ACC112 (cell line): ENCODE measurements around the gene SUB1.
"Not testable (repeated sequence)": the region's sequence is repeated elsewhere in the genome, so short reads cannot be mapped to it uniquely, and the experiment has no call there.

Experiments
- H2AFZ ChIP-seq: fragments of 200-600 bp; sonication (generic); one replicate; pipeline ENCODE4 v1.6.0; 2017; ENCODE audit warnings: antibody characterized with exemption, low read length; ENCODE audit not compliant: unreplicated experiment
- H3K27ac ChIP-seq: fragments of 200-600 bp; sonication (generic); 2 replicates; pipeline ENCODE4 v1.5.1; 2014; ENCODE audit warnings: low read depth, mild to moderate bottlenecking, antibody characterized with exemption, low read length, moderate library complexity
- H3K27me3 ChIP-seq: fragments of 200-600 bp; sonication (generic); 2 replicates; pipeline ENCODE4 v1.6.1; 2014; ENCODE audit warnings: mild to moderate bottlenecking, antibody characterized with exemption, low read length, moderate library complexity, mixed read lengths; ENCODE audit not compliant: insufficient read depth
- H3K36me3 ChIP-seq: fragments of 200-600 bp; sonication (generic); 2 replicates; pipeline ENCODE4 v1.6.1; 2016; ENCODE audit warnings: mild to moderate bottlenecking, antibody characterized with exemption, low read length, moderate library complexity, mixed read lengths; ENCODE audit not compliant: insufficient read depth
- H3K4me1 ChIP-seq: fragments of 200-600 bp; sonication (generic); one replicate; pipeline ENCODE4 v1.6.1; 2016; ENCODE audit warnings: low read length, mixed read lengths; ENCODE audit not compliant: insufficient read depth, unreplicated experiment, control insufficient read depth
- H3K4me3 ChIP-seq: fragments of 200-600 bp; sonication (generic); 2 replicates; pipeline ENCODE4 v1.5.1; 2014; ENCODE audit warnings: mild to moderate bottlenecking, low read depth, low read length
- H3K79me2 ChIP-seq: fragments of 200-600 bp; sonication (generic); one replicate; pipeline ENCODE4 v1.6.0; 2016; ENCODE audit warnings: low read length; ENCODE audit not compliant: control insufficient read depth, unreplicated experiment, insufficient read depth

SUB1 gene

DNA sequence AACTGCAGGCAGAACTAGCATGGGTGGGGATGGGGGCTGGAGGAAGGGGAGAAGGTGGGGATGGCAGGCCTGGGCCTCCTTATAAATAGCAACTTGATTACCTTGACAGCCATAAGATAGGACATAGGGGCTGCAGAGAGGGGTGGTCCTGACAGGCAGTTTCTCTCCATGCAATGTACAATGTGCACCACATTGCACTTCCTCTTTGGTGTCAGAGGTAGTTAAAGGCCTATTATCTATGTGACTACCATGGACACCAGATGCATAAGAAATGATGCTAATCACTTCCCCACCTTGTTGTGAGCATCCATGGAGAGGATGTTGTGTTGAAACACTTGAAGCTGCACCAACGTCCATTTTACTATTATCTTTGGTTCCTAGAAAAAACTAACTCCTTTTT lies 20.2 kb upstream of the SUB1 start:
- H3K27ac ChIP-seq: no peak overlapping the region
- no peak overlapping the region for H3K4me3 ChIP-seq
- no peaks in the 10 kb centered on the region for H3K27me3 ChIP-seq
- no peaks in the 10 kb centered on the region for H3K36me3 ChIP-seq
- H3K79me2 ChIP-seq: no peaks in the 10 kb centered on the region
- no peaks in the 10 kb centered on the region for H3K4me1 ChIP-seq
- H2AFZ ChIP-seq: no peak overlapping the region

GRCh38 chr5:32566319-32567111 lies 18.8 kb upstream of the SUB1 start:
- Histone ChIP-seq H2AFZ (no peak overlapping the region), H3K4me1 (no peaks in the 10 kb centered on the region), H3K79me2 (no peaks in the 10 kb centered on the region), H3K36me3 (no peaks in the 10 kb centered on the region), H3K4me3 (no peak overlapping the region), H3K27me3 (no peaks in the 10 kb centered on the region), H3K27ac (no peak overlapping the region)

DNA sequence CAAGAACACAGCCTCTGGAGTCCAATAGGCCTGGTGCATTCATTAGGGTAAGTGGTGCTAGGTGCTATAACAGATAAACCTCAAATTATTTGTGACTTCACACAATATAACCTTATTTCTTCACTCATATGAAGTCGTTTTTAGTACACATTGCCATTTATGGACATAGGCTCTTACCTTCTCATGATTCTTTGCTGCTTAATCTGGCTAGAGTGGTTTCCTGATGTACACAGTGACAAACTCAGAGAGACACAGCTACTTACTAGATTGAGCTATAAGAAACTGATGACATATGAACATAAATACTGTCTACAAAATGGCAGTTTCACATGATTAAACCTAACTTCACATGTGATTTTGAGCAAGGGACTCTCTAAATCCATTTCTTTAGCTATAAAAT lies 14.2 kb upstream of the SUB1 start:
- H3K4me3 ChIP-seq: no peak overlapping the region
- H3K4me1 ChIP-seq: no peaks in the 10 kb centered on the region
- no peak overlapping the region for H3K27ac ChIP-seq
- no peaks in the 10 kb centered on the region for H3K79me2 ChIP-seq
- H3K27me3 ChIP-seq: peaks cover 3% of the 10 kb centered on the region; the same call in 1 of the 2 replicates
- no peak overlapping the region for H2AFZ ChIP-seq
- H3K36me3 ChIP-seq: no peaks in the 10 kb centered on the region

DNA sequence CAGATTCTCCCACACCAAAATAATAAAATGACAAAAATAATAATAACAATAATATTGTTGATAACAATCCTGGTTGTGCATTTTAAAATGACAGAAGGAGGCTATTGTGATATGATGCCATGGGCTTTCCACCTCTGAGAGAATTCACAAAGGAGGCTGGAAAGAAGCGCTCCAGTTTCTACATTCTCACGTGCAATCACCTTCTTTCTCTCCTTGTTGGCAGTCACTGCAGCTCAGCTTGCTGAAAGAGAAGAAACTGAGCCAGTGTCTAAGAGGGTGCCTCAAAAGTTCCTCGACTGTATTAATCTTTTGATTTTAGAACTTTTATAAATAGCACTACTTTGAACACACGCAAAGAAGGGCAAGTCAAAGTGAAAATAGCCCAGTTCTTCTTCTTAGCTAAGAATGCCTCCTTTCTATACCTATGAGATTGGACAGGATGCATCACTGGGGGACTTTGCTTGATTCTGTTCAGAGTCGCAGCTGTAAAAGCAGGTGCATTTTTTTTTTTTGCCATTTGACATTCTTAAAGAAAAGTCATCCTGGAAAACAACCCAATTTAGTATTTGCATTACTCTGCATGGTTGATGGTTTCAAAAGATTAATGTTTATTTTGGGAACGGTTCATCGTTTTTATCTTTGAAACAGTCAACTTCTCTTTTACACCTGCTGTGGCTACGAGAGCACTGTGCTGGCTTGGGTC lies 12.4 kb upstream of the SUB1 start:
- Histone ChIP-seq H3K27ac (no peak overlapping the region), H3K4me1 (no peaks in the 10 kb centered on the region), H3K36me3 (no peaks in the 10 kb centered on the region), H2AFZ (no peak overlapping the region), H3K79me2 (no peaks in the 10 kb centered on the region), H3K27me3 (peaks cover 3% of the 10 kb centered on the region; the same call in 1 of the 2 replicates), H3K4me3 (no peak overlapping the region)

DNA sequence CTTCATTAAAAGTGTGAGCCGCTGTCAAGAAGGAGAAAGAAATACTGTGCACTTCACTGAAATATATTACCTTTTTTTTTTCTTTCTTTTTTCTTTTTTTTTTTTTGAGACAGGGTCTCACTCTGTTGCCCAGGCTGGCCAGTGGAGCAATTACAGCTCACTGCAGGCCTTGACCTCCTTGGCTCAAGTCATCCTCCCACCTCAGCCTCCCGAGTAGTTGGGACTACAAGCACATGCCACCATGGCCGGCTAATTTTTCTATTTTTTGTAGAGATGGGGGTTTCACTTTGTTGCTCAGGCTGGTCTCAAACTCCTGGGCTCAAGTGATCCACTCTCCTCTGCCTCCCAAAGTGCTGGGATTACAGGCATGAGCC lies 11.9 kb upstream of the SUB1 start:
- not testable (repeated sequence) for H3K27ac ChIP-seq, H3K27me3 ChIP-seq, H3K4me3 ChIP-seq, H3K4me1 ChIP-seq, H3K79me2 ChIP-seq, H2AFZ ChIP-seq, H3K36me3 ChIP-seq

DNA sequence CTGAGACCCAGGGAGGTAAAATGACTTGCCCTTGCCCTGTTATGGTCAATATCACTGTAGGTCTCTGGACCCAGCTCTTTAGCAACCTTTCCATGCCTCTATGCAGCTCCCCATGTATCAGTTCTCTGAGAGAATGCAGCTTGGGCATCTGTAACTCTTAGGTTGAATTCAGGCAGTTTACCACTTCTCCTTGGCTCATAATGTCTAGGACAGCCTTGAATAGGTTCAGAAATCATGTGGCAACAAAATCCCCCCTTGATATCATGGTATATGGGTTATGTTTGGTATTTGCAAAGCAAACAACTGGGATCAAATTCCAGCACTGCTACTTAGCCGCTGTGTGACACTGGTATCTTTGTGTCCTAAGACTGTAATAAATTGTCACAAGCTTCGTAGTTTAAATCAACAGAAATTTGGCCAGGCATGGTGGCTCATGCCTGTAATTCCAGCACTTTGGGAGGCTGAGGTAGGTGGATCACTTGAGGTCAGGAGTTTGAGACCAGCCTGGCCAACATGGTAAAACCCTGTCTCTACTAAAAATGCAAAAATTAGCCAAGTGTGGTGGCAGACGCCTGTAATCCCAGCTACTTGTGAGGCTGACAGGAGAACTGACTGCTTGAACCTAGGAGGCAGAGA lies 10.7 kb upstream of the SUB1 start:
- Histone ChIP-seq H3K36me3 (no peaks in the 10 kb centered on the region), H3K4me3 (no peak overlapping the region), H3K27me3 (peaks cover 3% of the 10 kb centered on the region; the same call in 1 of the 2 replicates), H2AFZ (no peak overlapping the region), H3K4me1 (no peaks in the 10 kb centered on the region), H3K27ac (no peak overlapping the region), H3K79me2 (no peaks in the 10 kb centered on the region)

DNA sequence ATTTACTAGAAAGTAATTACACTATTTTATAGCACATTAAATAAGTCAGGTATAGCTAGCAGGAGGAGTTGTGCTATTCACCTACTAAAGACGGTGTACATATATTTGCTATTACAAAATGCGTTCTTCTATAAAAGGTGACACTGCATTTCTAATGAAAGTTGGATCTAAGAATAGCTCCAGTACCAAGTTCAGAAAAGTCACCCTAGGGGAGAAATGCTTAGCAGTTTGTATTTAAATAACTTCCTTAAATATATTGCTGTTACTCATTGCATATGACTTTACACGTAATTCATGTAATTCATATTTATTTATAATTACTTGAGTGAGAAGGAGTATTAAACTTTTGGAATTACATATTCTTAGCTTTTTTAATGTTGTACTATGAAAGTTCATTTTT lies 7.0 kb upstream of the SUB1 start:
- H3K36me3 ChIP-seq: no peaks in the 10 kb centered on the region
- H3K79me2 ChIP-seq: no peaks in the 10 kb centered on the region
- H2AFZ ChIP-seq: no peak overlapping the region
- no peak overlapping the region for H3K4me3 ChIP-seq
- H3K27me3 ChIP-seq: peaks cover 3% of the 10 kb centered on the region; the same call in 1 of the 2 replicates
- H3K4me1 ChIP-seq: peaks cover 7% of the 10 kb centered on the region
- no peak overlapping the region for H3K27ac ChIP-seq

DNA sequence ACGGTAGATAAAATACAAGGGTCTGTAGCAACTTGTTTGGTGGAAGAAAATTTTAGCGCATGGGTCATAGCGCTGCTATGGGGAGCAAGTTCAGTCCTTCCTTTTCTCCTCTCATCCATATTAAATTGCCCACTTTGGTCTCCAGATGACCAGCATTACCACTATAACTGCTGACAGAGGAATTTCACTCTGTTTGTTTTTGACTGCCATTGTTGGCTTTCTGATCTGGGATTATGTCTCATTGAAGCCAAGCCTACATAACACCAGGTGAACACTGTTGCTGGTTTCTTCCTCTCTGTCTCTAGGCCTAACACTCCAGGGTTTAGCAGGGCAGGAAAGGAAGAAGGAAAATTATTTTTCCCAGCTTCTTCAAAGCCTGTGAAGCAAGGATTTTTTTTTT lies 6.6 kb upstream of the SUB1 start:
- Histone ChIP-seq H3K79me2 (no peaks in the 10 kb centered on the region), H2AFZ (no peak overlapping the region), H3K27ac (no peak overlapping the region), H3K4me3 (no peak overlapping the region), H3K4me1 (peaks cover 8% of the 10 kb centered on the region), H3K27me3 (peaks cover 3% of the 10 kb centered on the region; the same call in 1 of the 2 replicates), H3K36me3 (no peaks in the 10 kb centered on the region)

DNA sequence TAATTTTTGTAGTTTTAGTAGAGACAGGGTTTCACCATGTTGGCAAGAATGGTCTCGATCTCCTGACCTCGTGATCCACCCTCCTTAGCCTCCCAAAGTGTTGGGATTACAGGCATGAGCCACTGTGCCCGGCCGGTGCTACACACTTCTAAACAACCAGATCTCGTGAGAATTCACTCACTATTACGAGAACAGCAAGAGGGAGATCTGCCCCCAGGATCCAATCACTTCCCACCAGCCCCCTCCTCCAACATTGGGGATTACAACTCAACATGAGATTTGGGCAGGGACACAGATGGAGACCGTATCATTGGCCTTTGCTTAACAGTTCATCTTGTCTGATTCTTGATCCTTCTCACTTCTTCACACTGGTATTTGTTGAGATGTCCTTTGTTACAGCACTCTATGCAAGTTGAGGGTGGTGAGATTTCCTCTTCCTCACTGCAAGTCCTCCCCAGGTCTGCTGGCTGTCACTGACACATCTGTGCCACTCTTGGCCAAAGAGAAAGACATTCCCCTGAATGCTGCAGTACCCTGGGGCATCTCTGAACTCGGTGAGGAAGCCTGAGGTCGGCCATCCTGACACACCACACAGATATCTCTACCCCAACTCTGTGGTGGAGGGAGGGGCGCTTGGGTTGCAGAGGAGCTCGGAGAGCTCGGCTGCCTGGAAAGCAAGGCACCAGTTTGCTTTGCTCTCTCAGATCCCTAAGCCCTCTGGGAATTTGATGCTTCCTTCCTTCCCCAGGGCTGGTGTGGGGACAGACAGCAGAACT lies 4.2 kb upstream of the SUB1 start:
- no peak overlapping the region for H2AFZ ChIP-seq
- no peak overlapping the region for H3K4me3 ChIP-seq
- no peak overlapping the region for H3K27ac ChIP-seq
- peaks cover 3% of the 10 kb centered on the region for H3K79me2 ChIP-seq
- no peaks in the 10 kb centered on the region for H3K36me3 ChIP-seq
- H3K27me3 ChIP-seq: no peaks in the 10 kb centered on the region
- peaks cover 8% of the 10 kb centered on the region for H3K4me1 ChIP-seq

- Histone ChIP-seq H3K4me3 (no peak overlapping the region), H3K4me1 (peaks cover 21% of the 10 kb centered on the region), H3K79me2 (peaks cover 27% of the 10 kb centered on the region), H3K36me3 (no peaks in the 10 kb centered on the region), H3K27me3 (no peaks in the 10 kb centered on the region), H3K27ac (no peak overlapping the region), H2AFZ (no peak overlapping the region)
Observed at GRCh38 chr5:32583582-32584232, 1.6 kb upstream of the SUB1 start.
